ENCODE data around the gene SPIRE2. TPM values are rescaled to one million over a fixed set of nuclear protein-coding genes. Genes with fewer than 3 reads are reported as not detected.
"Not testable (repeated sequence)": the region's sequence is repeated elsewhere in the genome, so short reads cannot be mapped to it uniquely, and the experiment has no call there.

The SPIRE2 gene
- total and polyA plus RNA-seq, 2 donors (not counting 1 experiment from before 2014, with no cell fraction given) = 0.59 to 3.8 TPM

- no peak for TF ChIP-seq EZH2 (IDR thresholded peaks at IDR 0.05; ENCODE audit: low read length, missing control alignments)
- TF ChIP-seq CTCF (conservative IDR thresholded peaks at IDR 0.05 in 1 of 2, IDR thresholded peaks at IDR 0.05 in 1 of 2; ENCODE audit: low read depth in 1 of 2, low read length in 2 of 2) = no peak
- no peaks in the 10 kb centered on the region for H4K20me1 ChIP-seq (ENCODE audit: control insufficient read depth, extremely low read depth, insufficient read depth, low read length)
- H3K4me3 ChIP-seq (replicated peaks in 1 of 4; ENCODE audit: control extremely low read depth in 1 of 4, insufficient read depth in 1 of 4, low read depth in 3 of 4, low read length in 4 of 4) = no peak overlapping the region
- no peaks in the 10 kb centered on the region for H3K4me1 ChIP-seq (ENCODE audit: control insufficient read depth, extremely low read depth, insufficient read depth, low read length)
- no peak overlapping the region for H3K9ac ChIP-seq (ENCODE audit: insufficient read depth, low read length)
- H3K27ac ChIP-seq (ENCODE audit: insufficient read depth, low read length) = no peak overlapping the region
- H3K36me3 ChIP-seq (ENCODE audit: control insufficient read depth, insufficient read depth, low read length) = peaks cover 14% of the 10 kb centered on the region
- H3K79me2 ChIP-seq (ENCODE audit: control insufficient read depth, insufficient read depth, low read length) = no peaks in the 10 kb centered on the region
- H2AFZ ChIP-seq (ENCODE audit: low read length) = no peak overlapping the region
- no peak for DNase-seq (ENCODE audit: low read depth in 2 of 2)
- no peaks in the 10 kb centered on the region for H3K27me3 ChIP-seq (ENCODE audit: control insufficient read depth, insufficient read depth, low read length)
- no peaks in the 10 kb centered on the region for H3K9me3 ChIP-seq (ENCODE audit: control insufficient read depth, insufficient read depth, low read depth, low read length)
- no peak overlapping the region for H3K4me2 ChIP-seq (ENCODE audit: extremely low read depth, insufficient read depth, low read length)
These were observed 48.4 kb upstream of the SPIRE2 start for GRCh38 chr16:89779909-89780305.

- H3K4me3 ChIP-seq (replicated peaks in 1 of 4; ENCODE audit: control extremely low read depth in 1 of 4, insufficient read depth in 1 of 4, low read depth in 3 of 4, low read length in 4 of 4) = no peak overlapping the region
- no peak overlapping the region for H3K9ac ChIP-seq (ENCODE audit: insufficient read depth, low read length)
- no peak overlapping the region for H3K27ac ChIP-seq (ENCODE audit: insufficient read depth, low read length)
- H3K36me3 ChIP-seq (ENCODE audit: control insufficient read depth, insufficient read depth, low read length) = peaks cover 6% of the 10 kb centered on the region
- no peak for DNase-seq (ENCODE audit: low read depth in 2 of 2)
- H4K20me1 ChIP-seq (ENCODE audit: control insufficient read depth, extremely low read depth, insufficient read depth, low read length) = no peaks in the 10 kb centered on the region
- H3K4me2 ChIP-seq (ENCODE audit: extremely low read depth, insufficient read depth, low read length) = no peak overlapping the region
- H2AFZ ChIP-seq (ENCODE audit: low read length) = no peak overlapping the region
- H3K4me1 ChIP-seq (ENCODE audit: control insufficient read depth, extremely low read depth, insufficient read depth, low read length) = no peaks in the 10 kb centered on the region
- no peaks in the 10 kb centered on the region for H3K27me3 ChIP-seq (ENCODE audit: control insufficient read depth, insufficient read depth, low read length)
- TF ChIP-seq CTCF (conservative IDR thresholded peaks at IDR 0.05 in 1 of 2, IDR thresholded peaks at IDR 0.05 in 1 of 2; ENCODE audit: low read depth in 1 of 2, low read length in 2 of 2) (no peak), EZH2 (IDR thresholded peaks at IDR 0.05; ENCODE audit: low read length, missing control alignments) (no peak)
- H3K9me3 ChIP-seq (ENCODE audit: control insufficient read depth, insufficient read depth, low read depth, low read length) = no peaks in the 10 kb centered on the region
- H3K79me2 ChIP-seq (ENCODE audit: control insufficient read depth, insufficient read depth, low read length) = no peaks in the 10 kb centered on the region
These were observed 45.8 kb upstream of the SPIRE2 start for GRCh38 chr16:89782489-89782888.

- not testable (repeated sequence) for H2AFZ ChIP-seq (ENCODE audit: low read length); H3K9me3 ChIP-seq (ENCODE audit: control insufficient read depth, insufficient read depth, low read depth, low read length); H4K20me1 ChIP-seq (ENCODE audit: control insufficient read depth, extremely low read depth, insufficient read depth, low read length); H3K27me3 ChIP-seq (ENCODE audit: control insufficient read depth, insufficient read depth, low read length); H3K4me2 ChIP-seq (ENCODE audit: extremely low read depth, insufficient read depth, low read length); H3K36me3 ChIP-seq (ENCODE audit: control insufficient read depth, insufficient read depth, low read length); H3K4me3 ChIP-seq (replicated peaks in 1 of 4; ENCODE audit: control extremely low read depth in 1 of 4, insufficient read depth in 1 of 4, low read depth in 3 of 4, low read length in 4 of 4); H3K4me1 ChIP-seq (ENCODE audit: control insufficient read depth, extremely low read depth, insufficient read depth, low read length); DNase-seq (ENCODE audit: low read depth in 2 of 2); H3K27ac ChIP-seq (ENCODE audit: insufficient read depth, low read length); H3K9ac ChIP-seq (ENCODE audit: insufficient read depth, low read length); H3K79me2 ChIP-seq (ENCODE audit: control insufficient read depth, insufficient read depth, low read length)
These were observed 44.3 kb upstream of the SPIRE2 start for GRCh38 chr16:89783952-89784351.

Measured in fibroblast of lung (primary cell).